Activated CD4-positive, alpha-beta T cell treated with anti-CD3 and anti-CD28 coated beads for 36 hours (primary cell): ENCODE data around the gene WNT9B. TPM values are rescaled to one million over a fixed set of nuclear protein-coding genes. Genes with fewer than 3 reads are reported as not detected.

Experiments used
- ATAC-seq: fragments of 200-7000 bp; cut with Tn5 transposase; one replicate; pipeline ENCODE4 v1.10.0; 2021; ENCODE audit warnings: mild to moderate bottlenecking, moderate library complexity
- CTCF ChIA-PET: fragments of 350-600 bp; sonication (Branson Sonifier 250); formaldehyde crosslinking; loops from one replicate; lab custom pipeline; 2021; ENCODE audit warnings: antibody characterized with exemption; lab: Charles Lee
- POLR2A ChIA-PET: fragments of 350-600 bp; sonication (Branson Sonifier 250); formaldehyde crosslinking; loops from one replicate; lab custom pipeline; 2021; ENCODE audit warnings: antibody characterized with exemption, inconsistent platforms; lab: Charles Lee
- DNase-seq: peaks from one replicate; pipeline ENCODE4 v3.0.0-alpha.2; 2020
- H3K27ac Mint-ChIP-seq: one replicate; pipeline ENCODE4 v1.8.0; 2021; ENCODE audit warnings: mixed read lengths
- H3K27me3 Mint-ChIP-seq: one replicate; pipeline ENCODE4 v1.8.0; 2021; ENCODE audit warnings: mixed read lengths
- H3K36me3 Mint-ChIP-seq: one replicate; pipeline ENCODE4 v1.8.0; 2021; ENCODE audit warnings: low read depth, mixed read lengths
- H3K4me1 Mint-ChIP-seq: one replicate; pipeline ENCODE4 v1.8.0; 2021; ENCODE audit warnings: mixed read lengths
- H3K4me3 Mint-ChIP-seq: one replicate; pipeline ENCODE4 v1.8.0; 2021; ENCODE audit warnings: mild to moderate bottlenecking, moderate library complexity, mixed read lengths
- H3K9me3 Mint-ChIP-seq: one replicate; pipeline ENCODE4 v1.8.0; 2021; ENCODE audit warnings: low read depth, mixed read lengths
- intact Hi-C, 2 experiments: fragments of 100-400 bp; cut with DNase I in 1 of 2; cut with micrococcal nuclease in 1 of 2; formaldehyde crosslinking; loops; one replicate each; pipeline versions ENCODE4 v1.14.2 to v1.15.1; 2022 to 2024; cut with DNase I, micrococcal nuclease
- total RNA-seq, 2 experiments: library from RNA; stranded (reverse); gene quantifications; one replicate each; pipeline ENCODE4 v1.2.3, GENCODE V29; 2021

The WNT9B gene
- total RNA-seq, 2 experiments from 2014 or later: not detected

GRCh38 chr17:46885415-46886309 is 34.3 kb downstream of the WNT9B start:
- peaks cover 2% of the 10 kb centered on the region for H3K27me3 Mint-ChIP-seq
- H3K4me1 Mint-ChIP-seq: no peaks in the 10 kb centered on the region
- intact Hi-C loops: no loop called here
- H3K4me3 Mint-ChIP-seq: no peak overlapping the region
- no peaks in the 10 kb centered on the region for H3K36me3 Mint-ChIP-seq
- DNase-seq (no peak), ATAC-seq (no peak)
- CTCF ChIA-PET: no interaction called here
- H3K27ac Mint-ChIP-seq: no peak overlapping the region
- H3K9me3 Mint-ChIP-seq: no peaks in the 10 kb centered on the region
- POLR2A ChIA-PET: no interaction called here

- intact Hi-C loops: no loop called here
- H3K4me1 Mint-ChIP-seq: no peaks in the 10 kb centered on the region
- H3K27ac Mint-ChIP-seq: no peak overlapping the region
- ChIA-PET CTCF (no interaction called here), POLR2A (no interaction called here)
- H3K9me3 Mint-ChIP-seq: no peaks in the 10 kb centered on the region
- ATAC-seq (no peak), DNase-seq (no peak)
- H3K4me3 Mint-ChIP-seq: no peak overlapping the region
- peaks cover 4% of the 10 kb centered on the region for H3K27me3 Mint-ChIP-seq
- no peaks in the 10 kb centered on the region for H3K36me3 Mint-ChIP-seq
Observed at GRCh38 chr17:46886310-46886663, 34.9 kb downstream of the WNT9B start.

- H3K27me3 Mint-ChIP-seq: peaks cover 4% of the 10 kb centered on the region
- ChIA-PET POLR2A (no interaction called here), CTCF (interaction anchor here (0.7 to 1.6 kb wide), 2 partner anchors 10 to 21 kb away, joined by 3 to 4 read pairs; no protein-coding TSS in a partner anchor)
- no peaks in the 10 kb centered on the region for H3K36me3 Mint-ChIP-seq
- no peaks in the 10 kb centered on the region for H3K9me3 Mint-ChIP-seq
- H3K27ac Mint-ChIP-seq: no peak overlapping the region
- H3K4me3 Mint-ChIP-seq: no peak overlapping the region
- ATAC-seq (no peak), DNase-seq (no peak)
- intact Hi-C loops: no loop called here
- H3K4me1 Mint-ChIP-seq: no peaks in the 10 kb centered on the region
Observed at GRCh38 chr17:46887717-46888116, 36.3 kb downstream of the WNT9B start.

- no peak for ATAC-seq
- Mint-ChIP-seq H3K9me3 (no peaks in the 10 kb centered on the region), H3K27me3 (peaks cover 4% of the 10 kb centered on the region), H3K36me3 (no peaks in the 10 kb centered on the region), H3K4me3 (no peak overlapping the region), H3K4me1 (no peaks in the 10 kb centered on the region), H3K27ac (no peak overlapping the region)
- no peak for DNase-seq
- POLR2A ChIA-PET: no interaction called here
- CTCF ChIA-PET: interaction anchor here (0.6 to 1.6 kb wide), 3 partner anchors 11 to 1063 kb away, joined by 3 to 4 read pairs (median 3); no protein-coding TSS in a partner anchor
- intact Hi-C loops: no loop called here
Observed at GRCh38 chr17:46888727-46889126, 37.3 kb downstream of the WNT9B start.

- ATAC-seq: no peak
- intact Hi-C loops: no loop called here
- Mint-ChIP-seq H3K27ac (no peak overlapping the region), H3K4me1 (no peaks in the 10 kb centered on the region), H3K9me3 (no peaks in the 10 kb centered on the region), H3K36me3 (no peaks in the 10 kb centered on the region), H3K4me3 (no peak overlapping the region), H3K27me3 (peaks cover 4% of the 10 kb centered on the region)
- CTCF ChIA-PET: interaction anchor here (0.7 kb wide), 1 partner anchor 187 kb away, joined by 3 read pairs; no protein-coding TSS in a partner anchor
- DNase-seq: no peak
- POLR2A ChIA-PET: no interaction called here
Observed at GRCh38 chr17:46889519-46889918, 38.1 kb downstream of the WNT9B start.

GRCh38 chr17:46889992-46890564 is 38.7 kb downstream of the WNT9B start:
- Mint-ChIP-seq H3K4me1 (no peaks in the 10 kb centered on the region), H3K36me3 (no peaks in the 10 kb centered on the region), H3K27ac (no peak overlapping the region), H3K9me3 (no peaks in the 10 kb centered on the region), H3K27me3 (peaks cover 4% of the 10 kb centered on the region), H3K4me3 (no peak overlapping the region)
- ChIA-PET POLR2A (no interaction called here), CTCF (interaction anchor here (0.6 kb wide), 1 partner anchor 8 kb away, joined by 3 read pairs; no protein-coding TSS in a partner anchor)
- DNase-seq (no peak), ATAC-seq (no peak)
- intact Hi-C loops: no loop called here

GRCh38 chr17:46890638-46891037 is 39.3 kb downstream of the WNT9B start:
- H3K4me1 Mint-ChIP-seq: no peaks in the 10 kb centered on the region
- H3K27me3 Mint-ChIP-seq: peaks cover 4% of the 10 kb centered on the region
- ATAC-seq (no peak), DNase-seq (no peak)
- POLR2A ChIA-PET: no interaction called here
- intact Hi-C loops: no loop called here
- CTCF ChIA-PET: interaction anchor here (0.6 kb wide), 1 partner anchor 8 kb away, joined by 3 read pairs; no protein-coding TSS in a partner anchor
- no peaks in the 10 kb centered on the region for H3K9me3 Mint-ChIP-seq
- H3K36me3 Mint-ChIP-seq: no peaks in the 10 kb centered on the region
- H3K4me3 Mint-ChIP-seq: no peak overlapping the region
- no peak overlapping the region for H3K27ac Mint-ChIP-seq

- POLR2A ChIA-PET: interaction anchor here (0.6 kb wide), 1 partner anchor 41 kb away, joined by 6 read pairs; no protein-coding TSS in a partner anchor
- ATAC-seq (no peak), DNase-seq (no peak)
- intact Hi-C loops: no loop called here
- no peaks in the 10 kb centered on the region for H3K9me3 Mint-ChIP-seq
- H3K27ac Mint-ChIP-seq: no peak overlapping the region
- H3K4me3 Mint-ChIP-seq: no peak overlapping the region
- CTCF ChIA-PET: interaction anchor here (1.0 kb wide), 1 partner anchor 111 kb away, joined by 5 read pairs; no protein-coding TSS in a partner anchor
- no peaks in the 10 kb centered on the region for H3K36me3 Mint-ChIP-seq
- H3K27me3 Mint-ChIP-seq: peaks cover 4% of the 10 kb centered on the region
- no peaks in the 10 kb centered on the region for H3K4me1 Mint-ChIP-seq
Observed at GRCh38 chr17:46892192-46892703, 40.9 kb downstream of the WNT9B start.

- peaks cover 2% of the 10 kb centered on the region for H3K9me3 Mint-ChIP-seq
- no peaks in the 10 kb centered on the region for H3K4me1 Mint-ChIP-seq
Observed at GRCh38 chr17:46894024-46894423, 42.6 kb downstream of the WNT9B start.

GRCh38 chr17:46894476-46895151 is 43.2 kb downstream of the WNT9B start:
- CTCF ChIA-PET: interaction anchor here (0.5 to 0.6 kb wide), 2 partner anchors 47 to 642 kb away, joined by 3 read pairs; no protein-coding TSS in a partner anchor
- intact Hi-C loops: no loop called here

More at GRCh38 chr17:46894024-46894423, 42.6 kb downstream of the WNT9B start:
- Mint-ChIP-seq H3K27ac (no peak overlapping the region), H3K36me3 (no peaks in the 10 kb centered on the region), H3K4me3 (no peak overlapping the region), H3K27me3 (peaks cover 6% of the 10 kb centered on the region)
- intact Hi-C loops: no loop called here
- DNase-seq: no peak
- CTCF ChIA-PET: no interaction called here
- no peak for ATAC-seq
- POLR2A ChIA-PET: no interaction called here

GRCh38 chr17:46895171-46895570 is 43.8 kb downstream of the WNT9B start:
- ATAC-seq: no peak
- Mint-ChIP-seq H3K4me3 (no peak overlapping the region), H3K9me3 (peaks cover 2% of the 10 kb centered on the region), H3K4me1 (no peaks in the 10 kb centered on the region), H3K27ac (no peak overlapping the region), H3K36me3 (no peaks in the 10 kb centered on the region), H3K27me3 (peaks cover 6% of the 10 kb centered on the region)
- ChIA-PET POLR2A (no interaction called here), CTCF (interaction anchor here (0.5 to 0.6 kb wide), 2 partner anchors 48 to 642 kb away, joined by 3 read pairs; no protein-coding TSS in a partner anchor)
- no peak for DNase-seq
- intact Hi-C loops: no loop called here

More at GRCh38 chr17:46894476-46895151, 43.2 kb downstream of the WNT9B start:
- H3K36me3 Mint-ChIP-seq: no peaks in the 10 kb centered on the region
- no peak for ATAC-seq
- no peak overlapping the region for H3K4me3 Mint-ChIP-seq
- peaks cover 2% of the 10 kb centered on the region for H3K9me3 Mint-ChIP-seq
- DNase-seq: no peak
- H3K4me1 Mint-ChIP-seq: no peaks in the 10 kb centered on the region
- POLR2A ChIA-PET: no interaction called here
- peaks cover 6% of the 10 kb centered on the region for H3K27me3 Mint-ChIP-seq
- H3K27ac Mint-ChIP-seq: no peak overlapping the region
